Testis (tissue), 2 donors: ENCODE results near the gene CAMK2D.

ENCODE experiments used
- CTCF ChIP-seq, 3 experiments: fragments of 450-650 bp in 2 of 3; fragments of 200-600 bp in 1 of 3; sonication (generic) in 1 of 3; IDR thresholded peaks; one replicate each; pipeline ENCODE4 v1.5.1; 2016 to 2019; ENCODE audit warnings: antibody characterized with exemption in 3 of 3, mild to moderate bottlenecking in 2 of 3, moderate library complexity in 1 of 3
- POLR2A ChIP-seq: fragments of 450-650 bp; IDR thresholded peaks from one replicate; pipeline ENCODE4 v1.6.1; 2017; ENCODE audit warnings: antibody characterized with exemption, mild to moderate bottlenecking, moderate library complexity

- TF ChIP-seq CTCF (IDR thresholded peaks at IDR 0.05) (no peak), POLR2A (no peak)
Observed at GRCh38 chr4:113539408-113539807, 222.1 kb downstream of the CAMK2D start.
